ENCODE data around the gene BPIFB1. TPM values are rescaled to one million over a fixed set of nuclear protein-coding genes. Genes with fewer than 3 reads are reported as not detected.

BPIFB1 gene
- total RNA-seq, 1 experiment from 2014 or later: 0.10 TPM

DNA sequence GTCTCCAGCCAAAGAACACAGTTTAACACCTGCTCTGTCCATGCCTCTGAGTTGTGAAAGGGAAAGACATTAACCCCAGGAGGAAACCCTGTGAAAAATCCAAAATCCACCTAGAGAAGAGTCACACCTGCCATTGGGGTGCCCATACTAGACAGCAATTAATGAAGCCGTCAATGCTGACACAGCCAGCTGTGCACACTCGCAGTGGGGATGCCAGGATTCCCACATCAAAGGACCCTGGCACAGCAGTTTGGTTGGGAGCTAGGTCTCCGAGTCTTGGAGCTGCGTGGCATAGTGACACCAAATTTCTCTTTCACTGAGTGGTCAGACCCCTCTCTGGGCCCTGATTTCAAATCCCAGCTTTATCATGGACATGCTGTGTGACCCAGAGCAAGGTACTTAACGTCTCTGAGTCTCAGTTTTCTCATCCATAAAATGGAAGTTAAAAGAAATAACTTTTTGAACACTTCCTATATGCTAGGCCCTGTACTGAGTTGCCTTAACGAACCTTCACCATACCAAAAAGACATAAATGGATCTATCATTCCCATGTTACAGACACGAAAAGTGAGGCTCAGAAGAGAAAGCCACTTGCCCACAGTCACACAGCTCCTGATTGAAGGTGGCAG lies 30.8 kb downstream of the BPIFB1 start:
- BruUV-seq (replicated peaks): no TSS peak
- Histone ChIP-seq H3K4me1 (ENCODE audit: control insufficient read depth, insufficient read depth, low read length) (no peaks in the 10 kb centered on the region), H3K9me3 (ENCODE audit: control insufficient read depth, insufficient read depth, low read depth, low read length) (no peaks in the 10 kb centered on the region), H3K27ac (ENCODE audit: low read length) (no peak overlapping the region), H3K36me3 (ENCODE audit: control insufficient read depth, insufficient read depth, low read length) (no peaks in the 10 kb centered on the region), H3K27me3 (ENCODE audit: control insufficient read depth, insufficient read depth, low read length) (no peaks in the 10 kb centered on the region), H3K4me3 (ENCODE audit: low read depth in 2 of 2, low read length in 2 of 2) (no peak overlapping the region)
- ChIA-PET CTCF (no interaction called here), POLR2A (no interaction called here)
- no peak for ATAC-seq
- TF ChIP-seq, protein P1, sequence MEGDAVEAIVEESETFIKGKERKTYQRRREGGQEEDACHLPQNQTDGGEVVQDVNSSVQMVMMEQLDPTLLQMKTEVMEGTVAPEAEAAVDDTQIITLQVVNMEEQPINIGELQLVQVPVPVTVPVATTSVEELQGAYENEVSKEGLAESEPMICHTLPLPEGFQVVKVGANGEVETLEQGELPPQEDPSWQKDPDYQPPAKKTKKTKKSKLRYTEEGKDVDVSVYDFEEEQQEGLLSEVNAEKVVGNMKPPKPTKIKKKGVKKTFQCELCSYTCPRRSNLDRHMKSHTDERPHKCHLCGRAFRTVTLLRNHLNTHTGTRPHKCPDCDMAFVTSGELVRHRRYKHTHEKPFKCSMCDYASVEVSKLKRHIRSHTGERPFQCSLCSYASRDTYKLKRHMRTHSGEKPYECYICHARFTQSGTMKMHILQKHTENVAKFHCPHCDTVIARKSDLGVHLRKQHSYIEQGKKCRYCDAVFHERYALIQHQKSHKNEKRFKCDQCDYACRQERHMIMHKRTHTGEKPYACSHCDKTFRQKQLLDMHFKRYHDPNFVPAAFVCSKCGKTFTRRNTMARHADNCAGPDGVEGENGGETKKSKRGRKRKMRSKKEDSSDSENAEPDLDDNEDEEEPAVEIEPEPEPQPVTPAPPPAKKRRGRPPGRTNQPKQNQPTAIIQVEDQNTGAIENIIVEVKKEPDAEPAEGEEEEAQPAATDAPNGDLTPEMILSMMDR (IDR thresholded peaks at IDR 0.05): no peak
- TF ChIP-seq POLR2AphosphoS5 (IDR thresholded peaks at IDR 0.05; ENCODE audit: low read depth, low read length) (no peak), SIN3A (IDR thresholded peaks at IDR 0.05; ENCODE audit: borderline replicate concordance, insufficient read depth, low read depth, low read length) (no peak), TCF7L2 (IDR thresholded peaks at IDR 0.05; ENCODE audit: low read depth, low read length) (no peak)
- TF ChIP-seq, protein P2, sequence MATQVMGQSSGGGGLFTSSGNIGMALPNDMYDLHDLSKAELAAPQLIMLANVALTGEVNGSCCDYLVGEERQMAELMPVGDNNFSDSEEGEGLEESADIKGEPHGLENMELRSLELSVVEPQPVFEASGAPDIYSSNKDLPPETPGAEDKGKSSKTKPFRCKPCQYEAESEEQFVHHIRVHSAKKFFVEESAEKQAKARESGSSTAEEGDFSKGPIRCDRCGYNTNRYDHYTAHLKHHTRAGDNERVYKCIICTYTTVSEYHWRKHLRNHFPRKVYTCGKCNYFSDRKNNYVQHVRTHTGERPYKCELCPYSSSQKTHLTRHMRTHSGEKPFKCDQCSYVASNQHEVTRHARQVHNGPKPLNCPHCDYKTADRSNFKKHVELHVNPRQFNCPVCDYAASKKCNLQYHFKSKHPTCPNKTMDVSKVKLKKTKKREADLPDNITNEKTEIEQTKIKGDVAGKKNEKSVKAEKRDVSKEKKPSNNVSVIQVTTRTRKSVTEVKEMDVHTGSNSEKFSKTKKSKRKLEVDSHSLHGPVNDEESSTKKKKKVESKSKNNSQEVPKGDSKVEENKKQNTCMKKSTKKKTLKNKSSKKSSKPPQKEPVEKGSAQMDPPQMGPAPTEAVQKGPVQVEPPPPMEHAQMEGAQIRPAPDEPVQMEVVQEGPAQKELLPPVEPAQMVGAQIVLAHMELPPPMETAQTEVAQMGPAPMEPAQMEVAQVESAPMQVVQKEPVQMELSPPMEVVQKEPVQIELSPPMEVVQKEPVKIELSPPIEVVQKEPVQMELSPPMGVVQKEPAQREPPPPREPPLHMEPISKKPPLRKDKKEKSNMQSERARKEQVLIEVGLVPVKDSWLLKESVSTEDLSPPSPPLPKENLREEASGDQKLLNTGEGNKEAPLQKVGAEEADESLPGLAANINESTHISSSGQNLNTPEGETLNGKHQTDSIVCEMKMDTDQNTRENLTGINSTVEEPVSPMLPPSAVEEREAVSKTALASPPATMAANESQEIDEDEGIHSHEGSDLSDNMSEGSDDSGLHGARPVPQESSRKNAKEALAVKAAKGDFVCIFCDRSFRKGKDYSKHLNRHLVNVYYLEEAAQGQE (IDR thresholded peaks at IDR 0.05; ENCODE audit: insufficient read depth in 1 of 2, low read depth in 2 of 2, low read length in 1 of 2): no peak
- in situ Hi-C loops (cut with HindIII; ENCODE audit: low pct_unique_long_range_greater_than_20kb, low sequenced_read_pairs) (no loop called here), intact Hi-C loops (cut with micrococcal nuclease; ENCODE audit: unreplicated experiment) (no loop called here)
- DNase-seq (ENCODE audit: low read depth, low spot score): no peak

DNA sequence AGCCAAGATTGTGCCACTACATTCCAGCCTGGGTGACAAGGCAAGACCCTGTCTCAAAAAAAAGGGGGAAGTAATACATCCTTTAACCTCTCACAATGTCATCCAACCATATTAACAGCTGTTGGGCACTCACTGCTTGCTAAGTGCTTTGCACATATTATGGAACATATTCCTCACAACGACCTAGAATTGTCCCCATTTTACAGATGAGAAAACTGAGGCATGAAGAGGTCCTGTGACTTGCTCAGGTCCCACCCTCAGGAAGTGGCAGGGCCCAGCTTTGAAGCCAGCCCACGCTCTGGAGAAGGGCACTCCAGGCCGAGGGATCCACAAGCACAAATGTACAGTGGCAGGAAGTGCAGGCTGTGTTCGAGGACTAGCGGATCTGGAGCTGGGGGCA lies 33.3 kb downstream of the BPIFB1 start:
- ATAC-seq (no peak; the same call in 1 of the 2 replicates), DNase-seq (ENCODE audit: low read depth, low spot score) (no peak)
- H3K27ac ChIP-seq (ENCODE audit: low read length): no peak overlapping the region
- TF ChIP-seq SIN3A (IDR thresholded peaks at IDR 0.05; ENCODE audit: borderline replicate concordance, insufficient read depth, low read depth, low read length) (no peak), POLR2AphosphoS5 (IDR thresholded peaks at IDR 0.05; ENCODE audit: low read depth, low read length) (no peak), TCF7L2 (IDR thresholded peaks at IDR 0.05; ENCODE audit: low read depth, low read length) (no peak)
- TF ChIP-seq, protein P1 (IDR thresholded peaks at IDR 0.05): no peak
- TF ChIP-seq, protein P2 (IDR thresholded peaks at IDR 0.05; ENCODE audit: insufficient read depth in 1 of 2, low read depth in 2 of 2, low read length in 1 of 2): no peak
- H3K4me1 ChIP-seq (ENCODE audit: control insufficient read depth, insufficient read depth, low read length): no peaks in the 10 kb centered on the region; the same call in 1 of the 2 replicates
- intact Hi-C loops (cut with micrococcal nuclease; ENCODE audit: unreplicated experiment) (no loop called here), in situ Hi-C loops (cut with HindIII; ENCODE audit: low pct_unique_long_range_greater_than_20kb, low sequenced_read_pairs) (no loop called here)
- no TSS peak for BruUV-seq (replicated peaks)
- no peaks in the 10 kb centered on the region for H3K9me3 ChIP-seq (ENCODE audit: control insufficient read depth, insufficient read depth, low read depth, low read length)
- ChIA-PET POLR2A (no interaction called here), CTCF (no interaction called here)
- no peaks in the 10 kb centered on the region for H3K27me3 ChIP-seq (ENCODE audit: control insufficient read depth, insufficient read depth, low read length)
- H3K4me3 ChIP-seq (ENCODE audit: low read depth in 2 of 2, low read length in 2 of 2): no peak overlapping the region
- H3K36me3 ChIP-seq (ENCODE audit: control insufficient read depth, insufficient read depth, low read length): no peaks in the 10 kb centered on the region
